HCT116 (cell line): ENCODE results near the gene CEBPB. TPM values are rescaled to one million over a fixed set of nuclear protein-coding genes. Genes with fewer than 3 reads are reported as not detected.

Source experiments
- ATAC-seq: fragments of 200-7000 bp; cut with Tn5 transposase; 2 replicates; pipeline ENCODE4 v1.9.1; 2020; ENCODE audit warnings: mild to moderate bottlenecking, moderate library complexity
- BruUV-seq: library from RNA; stranded (reverse); fragments of 400-500 nt; replicated peaks from 2 replicates; lab custom pipeline; 2021; lab: Mats Ljungman, UMichigan
- CTCF ChIA-PET: fragments of 300-600 bp; sonication (Branson Sonifier 250); formaldehyde crosslinking; loops from one replicate; lab custom pipeline; 2021; ENCODE audit warnings: antibody characterized with exemption; lab: Charles Lee
- POLR2A ChIA-PET: fragments of 300-600, 350-600 bp; sonication (Branson Sonifier 250); formaldehyde crosslinking; loops from one replicate; lab custom pipeline; 2021; ENCODE audit warnings: antibody characterized with exemption; lab: Charles Lee
- RAD21 ChIA-PET, 2 experiments: fragments of 300-600 bp; sonication (Branson Sonifier 250); formaldehyde crosslinking; loops; one replicate each; lab custom pipeline; 2023; ENCODE audit warnings: low total read pairs in 2 of 2; ENCODE audit not compliant: uncharacterized antibody in 2 of 2, unreplicated experiment in 2 of 2, low non-redundant PET in 1 of 2; lab: Charles Lee
- DNase-seq: peaks from one replicate; pipeline ENCODE4 v3.0.0-alpha.2; 2010; ENCODE audit warnings: low read depth, low spot score
- H2AFZ ChIP-seq: fragments of 200-600 bp; shearing (Covaris generic), sonication (generic); 2 replicates; pipeline ENCODE4 v1.6.1; 2017; ENCODE audit warnings: low read depth, mixed run types, mixed read lengths, antibody characterized with exemption, low read length; ENCODE audit not compliant: poor library complexity, severe bottlenecking
- H3K27ac ChIP-seq: 2 replicates; pipeline ENCODE4 v1.5.1; 2012; ENCODE audit warnings: low read depth, low read length
- H3K27me3 ChIP-seq: fragments of 200-600 bp; sonication (generic); 2 replicates; pipeline ENCODE4 v1.6.1; 2016; ENCODE audit warnings: mixed run types, low read length, mixed read lengths; ENCODE audit not compliant: insufficient read depth
- H3K36me3 ChIP-seq, 2 experiments: fragments of 200-500 bp in 1 of 2; fragments of 200-600 bp in 1 of 2; sonication (Bioruptor generic) in 1 of 2; sonication (generic) in 1 of 2; 2 replicates each; pipeline versions ENCODE4 v1.5.1 to v1.6.1; 2014 to 2016; ENCODE audit warnings: low read length in 2 of 2, inconsistent platforms in 1 of 2, mixed read lengths in 1 of 2, mixed run types in 1 of 2; ENCODE audit not compliant: insufficient read depth in 2 of 2, control insufficient read depth in 1 of 2
- H3K4me1 ChIP-seq, 2 experiments: fragments of 200-600 bp in 1 of 2; sonication (generic) in 1 of 2; 2 replicates each; pipeline versions ENCODE4 v1.5.1 to v1.6.1; 2012 to 2017; ENCODE audit warnings: low read length in 2 of 2, inconsistent platforms in 1 of 2, mild to moderate bottlenecking in 1 of 2, mixed read lengths in 1 of 2, mixed run types in 1 of 2, moderate library complexity in 1 of 2; ENCODE audit not compliant: insufficient read depth in 2 of 2, control insufficient read depth in 1 of 2
- H3K4me2 ChIP-seq: fragments of 200-600 bp; sonication (generic); 2 replicates; pipeline ENCODE4 v1.6.1; 2017; ENCODE audit warnings: mixed run types, low read length, mixed read lengths
- H3K4me3 ChIP-seq, 2 experiments: fragments of 200-600 bp in 1 of 2; sonication (generic) in 1 of 2; replicated peaks in 1 of 2; 2 replicates each; pipeline ENCODE4 v1.5.1; 2011 to 2016; ENCODE audit warnings: low read length in 2 of 2, control low read depth in 1 of 2, low read depth in 1 of 2, mild to moderate bottlenecking in 1 of 2, mixed read lengths in 1 of 2, mixed run types in 1 of 2
- H3K79me2 ChIP-seq: fragments of 200-600 bp; sonication (generic); 2 replicates; pipeline ENCODE4 v1.6.1; 2017; ENCODE audit warnings: mild to moderate bottlenecking, mixed run types, low read length, moderate library complexity, mixed read lengths; ENCODE audit not compliant: insufficient read depth
- H3K9ac ChIP-seq: fragments of 200-600 bp; sonication (generic); 2 replicates; pipeline ENCODE4 v1.6.1; 2016; ENCODE audit warnings: low read length, mixed read lengths
- H3K9me2 ChIP-seq: fragments of 200-600 bp; sonication (generic), shearing (Covaris generic); 2 replicates; pipeline ENCODE4 v1.6.1; 2017; ENCODE audit warnings: mixed run types, mild to moderate bottlenecking, moderate library complexity; ENCODE audit not compliant: insufficient read depth
- H3K9me3 ChIP-seq, 2 experiments: fragments of 200-500 bp in 1 of 2; fragments of 200-600 bp in 1 of 2; sonication (Bioruptor generic) in 1 of 2; sonication (generic) in 1 of 2; 2 replicates each; pipeline ENCODE4 v1.6.1; 2014 to 2017; ENCODE audit warnings: low read length in 2 of 2, mixed read lengths in 2 of 2, inconsistent platforms in 1 of 2, low read depth in 1 of 2, mild to moderate bottlenecking in 1 of 2, mixed run types in 1 of 2, moderate library complexity in 1 of 2; ENCODE audit not compliant: control insufficient read depth in 1 of 2, insufficient read depth in 1 of 2
- H4K20me1 ChIP-seq: fragments of 200-600 bp; sonication (generic), shearing (Covaris generic); 2 replicates; pipeline ENCODE4 v1.6.1; 2017; ENCODE audit warnings: mixed run types, mild to moderate bottlenecking, moderate library complexity; ENCODE audit not compliant: insufficient read depth
- CEBPB ChIP-seq: IDR thresholded peaks from 2 replicates; pipeline ENCODE4 v1.6.1; 2012; ENCODE audit warnings: low read depth
- CTCF ChIP-seq, 3 experiments: fragments of 200-600 bp in 1 of 3; sonication (generic) in 1 of 3; IDR thresholded peaks in 2 of 3; conservative IDR thresholded peaks in 1 of 3; 2 replicates each; pipeline ENCODE4 v1.5.1; 2012 to 2017; ENCODE audit warnings: low read depth in 2 of 3, low read length in 2 of 3, antibody characterized with exemption in 1 of 3, borderline replicate concordance in 1 of 3, control low read depth in 1 of 3, mild to moderate bottlenecking in 1 of 3, mixed read lengths in 1 of 3, mixed run types in 1 of 3, moderate library complexity in 1 of 3; ENCODE audit not compliant: insufficient read depth in 1 of 3
- EGR1 ChIP-seq: IDR thresholded peaks from 2 replicates; pipeline ENCODE4 v1.6.1; 2012; ENCODE audit warnings: low read depth
- ELF1 ChIP-seq: IDR thresholded peaks from 2 replicates; pipeline ENCODE4 v1.6.1; 2012; ENCODE audit warnings: low read depth, borderline replicate concordance
- EZH2phosphoT487 ChIP-seq: fragments of 200-600 bp; IDR thresholded peaks from 2 replicates; pipeline ENCODE4 v1.6.1; 2018; ENCODE audit warnings: antibody characterized with exemption, borderline replicate concordance
- FOSL1 ChIP-seq: IDR thresholded peaks from 2 replicates; pipeline ENCODE4 v1.6.1; 2012; ENCODE audit warnings: low read depth
- JUND ChIP-seq: IDR thresholded peaks from 2 replicates; pipeline ENCODE4 v1.6.1; 2012
- POLR2AphosphoS5 ChIP-seq: IDR thresholded peaks from 2 replicates; pipeline ENCODE4 v1.6.1; 2011; ENCODE audit warnings: mild to moderate bottlenecking, low read depth, low read length, moderate library complexity
- SIN3A ChIP-seq: IDR thresholded peaks from 2 replicates; pipeline ENCODE4 v1.6.1; 2012; ENCODE audit warnings: low read depth
- SP1 ChIP-seq: IDR thresholded peaks from 2 replicates; pipeline ENCODE4 v1.6.1; 2012; ENCODE audit warnings: low read depth
- TCF7L2 ChIP-seq: IDR thresholded peaks from 2 replicates; pipeline ENCODE4 v1.7.0; 2011; ENCODE audit warnings: borderline replicate concordance, inconsistent platforms; ENCODE audit not compliant: insufficient read depth, insufficient read length; ENCODE audit errors: extremely low read depth
- YY1 ChIP-seq: IDR thresholded peaks from 2 replicates; pipeline ENCODE4 v1.6.1; 2011; ENCODE audit warnings: low read length, low read depth, moderate library complexity, mild to moderate bottlenecking; ENCODE audit not compliant: insufficient replicate concordance; ENCODE audit errors: extremely low read depth
- ZBTB33 ChIP-seq: IDR thresholded peaks from 2 replicates; pipeline ENCODE4 v1.6.1; 2011; ENCODE audit warnings: mild to moderate bottlenecking, low read length, moderate library complexity; ENCODE audit not compliant: insufficient replicate concordance; ENCODE audit errors: extremely low read depth
- intact Hi-C: fragments of 100-400 bp; cut with micrococcal nuclease; formaldehyde crosslinking; loops from 2 replicates; pipeline ENCODE4 v1.10.0; 2022
- total RNA-seq: library from RNA; stranded (reverse); gene quantifications from one replicate; pipeline ENCODE4 v1.2.1, GENCODE V29; 2021; ENCODE audit not compliant: unreplicated experiment

Gene CEBPB
- total RNA-seq, 1 experiment from 2014 or later: 113 TPM

GRCh38 chr20:50233325-50234212, 42.9 kb downstream of the CEBPB start:
- Histone ChIP-seq H3K9ac (no peak overlapping the region), H3K79me2 (no peaks in the 10 kb centered on the region), H3K36me3 (no peaks in the 10 kb centered on the region), H3K9me2 (no peaks in the 10 kb centered on the region), H3K9me3 (no peaks in the 10 kb centered on the region), H2AFZ (no peak overlapping the region), H3K4me2 (no peak overlapping the region), H3K4me1 (peaks cover 4 to 12% of the 10 kb centered on the region in 2 experiments; a peak in 2 of 4 replicates), H3K4me3 (no peak overlapping the region), H3K27me3 (no peaks in the 10 kb centered on the region)
- intact Hi-C loops: no loop called here
- POLR2A ChIA-PET: no interaction called here
- CTCF ChIA-PET: no interaction called here
- no TSS peak for BruUV-seq
- no peak for DNase-seq
- TF ChIP-seq SIN3A (no peak), POLR2AphosphoS5 (no peak), JUND (no peak), FOSL1 (no peak), ZBTB33 (no peak)
- TF ChIP-seq, all 23 proteins: peak for 0
- no peaks in the 10 kb centered on the region for H4K20me1 ChIP-seq
- ATAC-seq: no peak
- RAD21 ChIA-PET: no interaction called here
- H3K27ac ChIP-seq: no peak overlapping the region

GRCh38 chr20:50234288-50234687, 43.7 kb downstream of the CEBPB start:
- no peaks in the 10 kb centered on the region for H3K27me3 ChIP-seq
- H3K4me1 ChIP-seq: peaks cover 2 to 11% of the 10 kb centered on the region in 2 experiments; a peak in 2 of 4 replicates
- BruUV-seq: no TSS peak
- no peak for ATAC-seq
- no peaks in the 10 kb centered on the region for H3K9me3 ChIP-seq
- RAD21 ChIA-PET: no interaction called here
- DNase-seq: no peak
- no peak overlapping the region for H3K4me3 ChIP-seq
- H2AFZ ChIP-seq: no peak overlapping the region
- no peaks in the 10 kb centered on the region for H4K20me1 ChIP-seq
- CTCF ChIA-PET: no interaction called here
- intact Hi-C loops: no loop called here
- no peak overlapping the region for H3K27ac ChIP-seq
- no peak overlapping the region for H3K4me2 ChIP-seq
- H3K36me3 ChIP-seq: no peaks in the 10 kb centered on the region
- POLR2A ChIA-PET: no interaction called here
- H3K9ac ChIP-seq: no peak overlapping the region
- no peaks in the 10 kb centered on the region for H3K79me2 ChIP-seq
- no peaks in the 10 kb centered on the region for H3K9me2 ChIP-seq
- TF ChIP-seq ZBTB33 (no peak), EZH2phosphoT487 (no peak), EGR1 (no peak), YY1 (no peak), TCF7L2 (no peak), ELF1 (no peak), CEBPB (no peak), SP1 (no peak), CTCF (IDR thresholded peaks at IDR 0.05 in 2 of 3, conservative IDR thresholded peaks at IDR 0.05 in 1 of 3; ENCODE audit: borderline replicate concordance in 1 of 3, insufficient read depth in 1 of 3, low read depth in 2 of 3, low read length in 2 of 3) (no peak)
